ENCODE data around the gene ACBD4.

DNA sequence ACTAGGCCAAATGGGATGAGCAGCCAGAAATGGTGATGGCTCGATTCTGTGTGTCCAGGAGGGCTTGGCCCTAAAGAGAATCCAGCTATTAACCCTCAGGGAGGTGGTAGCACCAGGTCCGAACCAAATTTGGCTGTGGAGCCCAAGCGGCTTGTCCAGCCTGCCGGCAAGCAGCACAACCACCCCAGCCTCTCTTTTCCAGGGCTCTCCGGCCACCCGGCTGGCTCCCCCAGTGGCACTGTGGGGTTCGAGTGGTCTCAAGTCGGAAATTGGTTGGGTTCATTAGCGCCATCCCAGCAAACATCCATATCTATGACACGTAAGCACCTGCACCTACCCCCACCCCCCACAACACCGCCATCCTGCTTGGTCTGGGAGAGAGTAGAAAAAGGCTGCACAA, 38.6 kb upstream of the ACBD4 start:
- TF ChIP-seq, protein P1, sequence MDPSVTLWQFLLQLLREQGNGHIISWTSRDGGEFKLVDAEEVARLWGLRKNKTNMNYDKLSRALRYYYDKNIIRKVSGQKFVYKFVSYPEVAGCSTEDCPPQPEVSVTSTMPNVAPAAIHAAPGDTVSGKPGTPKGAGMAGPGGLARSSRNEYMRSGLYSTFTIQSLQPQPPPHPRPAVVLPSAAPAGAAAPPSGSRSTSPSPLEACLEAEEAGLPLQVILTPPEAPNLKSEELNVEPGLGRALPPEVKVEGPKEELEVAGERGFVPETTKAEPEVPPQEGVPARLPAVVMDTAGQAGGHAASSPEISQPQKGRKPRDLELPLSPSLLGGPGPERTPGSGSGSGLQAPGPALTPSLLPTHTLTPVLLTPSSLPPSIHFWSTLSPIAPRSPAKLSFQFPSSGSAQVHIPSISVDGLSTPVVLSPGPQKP (IDR thresholded peaks at IDR 0.05; ENCODE audit: low read depth, low read length): no peak
- TF ChIP-seq, protein P2, sequence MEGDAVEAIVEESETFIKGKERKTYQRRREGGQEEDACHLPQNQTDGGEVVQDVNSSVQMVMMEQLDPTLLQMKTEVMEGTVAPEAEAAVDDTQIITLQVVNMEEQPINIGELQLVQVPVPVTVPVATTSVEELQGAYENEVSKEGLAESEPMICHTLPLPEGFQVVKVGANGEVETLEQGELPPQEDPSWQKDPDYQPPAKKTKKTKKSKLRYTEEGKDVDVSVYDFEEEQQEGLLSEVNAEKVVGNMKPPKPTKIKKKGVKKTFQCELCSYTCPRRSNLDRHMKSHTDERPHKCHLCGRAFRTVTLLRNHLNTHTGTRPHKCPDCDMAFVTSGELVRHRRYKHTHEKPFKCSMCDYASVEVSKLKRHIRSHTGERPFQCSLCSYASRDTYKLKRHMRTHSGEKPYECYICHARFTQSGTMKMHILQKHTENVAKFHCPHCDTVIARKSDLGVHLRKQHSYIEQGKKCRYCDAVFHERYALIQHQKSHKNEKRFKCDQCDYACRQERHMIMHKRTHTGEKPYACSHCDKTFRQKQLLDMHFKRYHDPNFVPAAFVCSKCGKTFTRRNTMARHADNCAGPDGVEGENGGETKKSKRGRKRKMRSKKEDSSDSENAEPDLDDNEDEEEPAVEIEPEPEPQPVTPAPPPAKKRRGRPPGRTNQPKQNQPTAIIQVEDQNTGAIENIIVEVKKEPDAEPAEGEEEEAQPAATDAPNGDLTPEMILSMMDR (IDR thresholded peaks at IDR 0.05 in 2 of 3, conservative IDR thresholded peaks at IDR 0.05 in 1 of 3; ENCODE audit: control insufficient read depth in 2 of 3, extremely low read depth in 1 of 3, insufficient read depth in 1 of 3, low read depth in 3 of 3, low read length in 3 of 3): no peak
- TF ChIP-seq JUNB (IDR thresholded peaks at IDR 0.05) (no peak), FOXK2 (IDR thresholded peaks at IDR 0.05) (no peak), KDM1A (IDR thresholded peaks at IDR 0.05; ENCODE audit: borderline replicate concordance) (no peak)

All from GM12878 (cell line).